ENCODE data around the gene TMEM151B. TPM values are rescaled to one million over a fixed set of nuclear protein-coding genes. Genes with fewer than 3 reads are reported as not detected.

TMEM151B gene
- total RNA-seq, 4 donors from 2014 or later = 0.39 to 0.98 (median 0.46) TPM

DNA sequence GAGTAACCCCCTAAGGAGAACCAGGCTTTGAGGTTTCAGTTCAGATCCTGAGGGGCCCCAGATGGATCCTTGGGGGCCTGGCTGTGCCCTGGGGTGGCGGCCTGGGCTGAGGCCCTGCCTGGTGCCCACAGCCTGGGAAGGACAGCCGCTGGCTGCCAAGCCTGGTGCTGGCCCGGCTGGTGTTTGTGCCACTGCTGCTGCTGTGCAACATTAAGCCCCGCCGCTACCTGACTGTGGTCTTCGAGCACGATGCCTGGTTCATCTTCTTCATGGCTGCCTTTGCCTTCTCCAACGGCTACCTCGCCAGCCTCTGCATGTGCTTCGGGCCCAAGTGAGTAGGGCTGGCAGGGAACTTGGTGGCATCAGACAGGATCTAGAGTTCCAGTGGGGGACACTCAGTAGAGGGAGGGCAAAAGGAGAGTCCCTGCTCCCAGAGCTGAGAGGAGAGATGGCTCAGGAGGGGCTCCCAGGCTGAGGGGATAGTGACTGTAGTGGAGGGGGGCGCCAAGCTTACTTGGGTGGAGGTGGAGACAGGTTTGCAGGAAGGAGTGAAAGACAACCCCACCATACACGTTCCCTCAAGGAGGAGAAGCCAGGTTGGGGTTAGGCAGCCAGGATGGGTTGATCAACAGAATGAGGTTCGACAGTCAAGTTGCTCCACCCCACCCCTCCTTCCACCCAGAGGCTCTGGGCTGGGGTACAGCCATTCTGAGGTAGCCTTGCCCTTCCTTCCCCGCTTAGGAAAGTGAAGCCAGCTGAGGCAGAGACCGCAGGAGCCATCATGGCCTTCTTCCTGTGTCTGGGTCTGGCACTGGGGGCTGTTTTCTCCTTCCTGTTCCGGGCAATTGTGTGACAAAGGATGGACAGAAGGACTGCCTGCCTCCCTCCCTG lies 37.3 kb upstream of the TMEM151B start:
- peaks cover 87 to 100% (median 96%) of the 10 kb centered on the region in 4 donors for H3K4me1 ChIP-seq
- intact Hi-C loops (cut with DNase I) = no loop called here
- 69% methylated on average over 16 of the region's 16 CpGs for WGBS
- peak overlapping the region; percentile 95 to 98 (median 96) for H3K27ac ChIP-seq (replicated peaks in 1 of 4)
- DNase-seq (ENCODE audit: extremely low spot score) = no peak
- H3K27me3 ChIP-seq = no peaks in the 10 kb centered on the region
- TF ChIP-seq, protein P1, sequence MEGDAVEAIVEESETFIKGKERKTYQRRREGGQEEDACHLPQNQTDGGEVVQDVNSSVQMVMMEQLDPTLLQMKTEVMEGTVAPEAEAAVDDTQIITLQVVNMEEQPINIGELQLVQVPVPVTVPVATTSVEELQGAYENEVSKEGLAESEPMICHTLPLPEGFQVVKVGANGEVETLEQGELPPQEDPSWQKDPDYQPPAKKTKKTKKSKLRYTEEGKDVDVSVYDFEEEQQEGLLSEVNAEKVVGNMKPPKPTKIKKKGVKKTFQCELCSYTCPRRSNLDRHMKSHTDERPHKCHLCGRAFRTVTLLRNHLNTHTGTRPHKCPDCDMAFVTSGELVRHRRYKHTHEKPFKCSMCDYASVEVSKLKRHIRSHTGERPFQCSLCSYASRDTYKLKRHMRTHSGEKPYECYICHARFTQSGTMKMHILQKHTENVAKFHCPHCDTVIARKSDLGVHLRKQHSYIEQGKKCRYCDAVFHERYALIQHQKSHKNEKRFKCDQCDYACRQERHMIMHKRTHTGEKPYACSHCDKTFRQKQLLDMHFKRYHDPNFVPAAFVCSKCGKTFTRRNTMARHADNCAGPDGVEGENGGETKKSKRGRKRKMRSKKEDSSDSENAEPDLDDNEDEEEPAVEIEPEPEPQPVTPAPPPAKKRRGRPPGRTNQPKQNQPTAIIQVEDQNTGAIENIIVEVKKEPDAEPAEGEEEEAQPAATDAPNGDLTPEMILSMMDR (IDR thresholded peaks at IDR 0.05) = no peak
- TF ChIP-seq POLR2AphosphoS5 (IDR thresholded peaks at IDR 0.05) (no peak), EP300 (IDR thresholded peaks at IDR 0.05) (no peak), POLR2A (IDR thresholded peaks at IDR 0.05; ENCODE audit: low read depth) (no peak)
- H3K9me3 ChIP-seq = no peaks in the 10 kb centered on the region
- peaks cover 10 to 69% (median 38%) of the 10 kb centered on the region in 4 donors for H3K36me3 ChIP-seq
- H3K4me3 ChIP-seq = no peak overlapping the region

DNA sequence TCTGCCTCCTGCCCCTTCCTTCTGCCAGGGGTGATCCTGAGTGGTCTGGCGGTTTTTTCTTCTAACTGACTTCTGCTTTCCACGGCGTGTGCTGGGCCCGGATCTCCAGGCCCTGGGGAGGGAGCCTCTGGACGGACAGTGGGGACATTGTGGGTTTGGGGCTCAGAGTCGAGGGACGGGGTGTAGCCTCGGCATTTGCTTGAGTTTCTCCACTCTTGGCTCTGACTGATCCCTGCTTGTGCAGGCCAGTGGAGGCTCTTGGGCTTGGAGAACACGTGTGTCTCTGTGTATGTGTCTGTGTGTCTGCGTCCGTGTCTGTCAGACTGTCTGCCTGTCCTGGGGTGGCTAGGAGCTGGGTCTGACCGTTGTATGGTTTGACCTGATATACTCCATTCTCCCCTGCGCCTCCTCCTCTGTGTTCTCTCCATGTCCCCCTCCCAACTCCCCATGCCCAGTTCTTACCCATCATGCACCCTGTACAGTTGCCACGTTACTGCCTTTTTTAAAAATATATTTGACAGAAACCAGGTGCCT lies 36.6 kb upstream of the TMEM151B start:
- DNase-seq (ENCODE audit: extremely low spot score) = no peak
- no peaks in the 10 kb centered on the region for H3K27me3 ChIP-seq
- H3K4me1 ChIP-seq = peaks cover 86 to 100% (median 96%) of the 10 kb centered on the region in 4 donors
- H3K27ac ChIP-seq (replicated peaks in 1 of 4) = peak overlapping the region; percentile 95 to 98 (median 96)
- intact Hi-C loops (cut with DNase I) = no loop called here
- WGBS = 26% methylated on average over 14 of the region's 14 CpGs
- TF ChIP-seq, protein P1 (IDR thresholded peaks at IDR 0.05) = no peak
- TF ChIP-seq POLR2A (IDR thresholded peaks at IDR 0.05; ENCODE audit: low read depth) = no peak
- no peak for TF ChIP-seq POLR2AphosphoS5 (IDR thresholded peaks at IDR 0.05)
- no peak for TF ChIP-seq EP300 (IDR thresholded peaks at IDR 0.05)
- no peaks in the 10 kb centered on the region for H3K9me3 ChIP-seq
- no peak overlapping the region for H3K4me3 ChIP-seq
- H3K36me3 ChIP-seq = peaks cover 10 to 61% (median 38%) of the 10 kb centered on the region in 4 donors

DNA sequence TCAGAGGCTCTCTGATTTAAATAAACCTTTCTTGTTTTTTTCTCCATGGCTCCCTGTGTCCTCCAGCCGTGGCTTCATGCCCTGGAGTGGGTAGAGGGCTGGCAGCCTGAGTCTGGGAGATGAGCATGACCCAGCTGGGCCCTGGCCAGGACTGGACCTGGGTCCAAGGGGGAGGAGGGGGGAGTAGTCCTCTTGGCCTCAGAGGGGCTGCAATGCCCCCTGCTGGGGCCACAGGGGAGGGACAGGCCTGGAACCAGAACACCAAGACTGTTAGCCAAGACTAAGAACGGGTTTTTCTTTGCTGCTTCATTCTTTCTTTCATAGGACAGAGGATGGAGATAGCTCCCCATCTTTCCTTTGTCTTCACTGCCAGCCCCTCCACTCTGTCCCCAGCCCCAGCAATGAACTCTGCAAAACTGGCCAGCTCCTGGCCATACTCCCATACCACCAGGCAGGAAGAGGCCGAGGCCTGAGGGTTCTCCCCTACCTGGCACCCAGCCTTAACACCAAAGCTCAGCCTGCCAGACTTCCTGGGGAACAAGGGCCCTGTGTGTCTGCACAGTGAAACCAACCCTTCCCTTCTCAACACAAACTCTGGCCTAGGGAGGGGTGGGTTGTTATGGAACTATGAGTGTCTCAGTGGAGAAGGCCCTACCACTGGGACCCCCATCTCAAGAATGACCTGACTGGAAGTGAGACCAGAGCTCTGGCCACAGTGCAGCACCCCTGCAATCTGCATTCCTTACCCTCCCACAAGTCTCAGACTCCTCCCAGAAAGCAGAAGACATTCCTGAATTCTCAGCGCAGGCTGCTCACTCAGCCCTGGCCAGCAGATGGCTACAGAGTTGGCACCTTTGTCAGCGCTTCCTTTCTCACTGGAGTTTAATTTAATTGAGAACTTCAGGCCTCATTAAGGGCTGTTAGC lies 35.9 kb upstream of the TMEM151B start:
- intact Hi-C loops (cut with DNase I) = loop anchor here (5.0 kb wide), 1 partner anchor 62 kb away; no protein-coding TSS in a partner anchor
- Histone ChIP-seq H3K9me3 (no peaks in the 10 kb centered on the region), H3K27ac (replicated peaks in 1 of 4) (peak overlapping the region; percentile 95 to 98 (median 96)), H3K4me3 (no peak overlapping the region), H3K27me3 (no peaks in the 10 kb centered on the region), H3K4me1 (peaks cover 81 to 93% (median 89%) of the 10 kb centered on the region in 4 donors), H3K36me3 (peaks cover 10 to 56% (median 36%) of the 10 kb centered on the region in 4 donors)
- TF ChIP-seq POLR2A (IDR thresholded peaks at IDR 0.05; ENCODE audit: low read depth) (no peak), POLR2AphosphoS5 (IDR thresholded peaks at IDR 0.05) (peak; percentile 86 to 87)
- TF ChIP-seq, protein P1 (IDR thresholded peaks at IDR 0.05) = peak; percentile 80 to 93 (median 89)
- DNase-seq (ENCODE audit: extremely low spot score) = peak; percentile 96
- WGBS = 28% methylated on average over 4 of the region's 5 CpGs

DNA sequence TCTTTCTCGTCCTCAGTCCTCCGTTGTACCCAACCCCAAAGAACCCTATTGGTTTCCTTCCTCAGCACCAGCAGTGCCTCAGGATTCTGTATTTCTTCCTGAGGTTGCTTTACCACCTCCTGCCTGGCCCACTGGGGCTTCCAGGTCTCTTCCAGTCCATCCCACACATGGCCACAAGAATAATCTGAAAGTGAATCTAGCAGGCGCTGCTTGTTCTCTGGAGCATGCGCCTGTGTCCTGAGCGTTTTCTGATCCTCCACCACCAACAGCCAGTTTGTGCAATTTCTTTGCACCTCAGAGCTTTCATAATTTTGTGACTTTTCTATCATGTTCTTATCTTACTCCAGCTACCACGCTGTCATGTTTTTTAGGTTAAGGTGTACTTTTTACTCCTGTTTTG lies 35.0 kb upstream of the TMEM151B start:
- intact Hi-C loops (cut with DNase I) = loop anchor here (5.0 kb wide), 1 partner anchor 63 kb away; no protein-coding TSS in a partner anchor
- H3K4me3 ChIP-seq = no peak overlapping the region
- peaks cover 72 to 84% (median 80%) of the 10 kb centered on the region in 4 donors for H3K4me1 ChIP-seq
- peak overlapping the region; percentile 95 to 98 (median 96) for H3K27ac ChIP-seq (replicated peaks in 1 of 4)
- TF ChIP-seq, protein P1 (IDR thresholded peaks at IDR 0.05) = no peak
- TF ChIP-seq POLR2AphosphoS5 (IDR thresholded peaks at IDR 0.05) = no peak
- no peak for TF ChIP-seq EP300 (IDR thresholded peaks at IDR 0.05)
- no peak for TF ChIP-seq POLR2A (IDR thresholded peaks at IDR 0.05; ENCODE audit: low read depth)
- no peaks in the 10 kb centered on the region for H3K27me3 ChIP-seq
- WGBS = 66% methylated on average over 6 of the region's 6 CpGs
- H3K9me3 ChIP-seq = no peaks in the 10 kb centered on the region
- DNase-seq (ENCODE audit: extremely low spot score) = no peak
- peaks cover 10 to 47% (median 27%) of the 10 kb centered on the region in 4 donors for H3K36me3 ChIP-seq

All from esophagus muscularis mucosa (tissue), 4 donors.